K562 (cell line): Measurements from ENCODE around the gene ACTR3C. TPM values are rescaled to one million over a fixed set of nuclear protein-coding genes. Genes with fewer than 3 reads are reported as not detected.

Source experiments
- HSF4 ChIP-seq: fragments of 250-450 bp; sonication (Bioruptor Pico); IDR thresholded peaks from 2 replicates; pipeline ENCODE4 v2.1.2; 2022; ENCODE audit warnings: mild to moderate bottlenecking, moderate library complexity, borderline replicate concordance
- IFI16 ChIP-seq: fragments of 250-450 bp; sonication (Bioruptor Pico); IDR thresholded peaks from 2 replicates; pipeline ENCODE4 v2.1.2; 2022; ENCODE audit warnings: mild to moderate bottlenecking, inconsistent platforms
- PREB ChIP-seq: sonication (generic); formaldehyde crosslinking; IDR thresholded peaks from 2 replicates; pipeline ENCODE4 v1.8.1; 2023; ENCODE audit warnings: mild to moderate bottlenecking, missing genetic modification reagents
- TEAD2 ChIP-seq: fragments of 450-650 bp; IDR thresholded peaks from 2 replicates; pipeline ENCODE4 v1.6.1; 2016; ENCODE audit warnings: missing genetic modification characterization, control low read depth, missing compliant biosample characterization
- ZC3H4 ChIP-seq: sonication (generic); formaldehyde crosslinking; IDR thresholded peaks from 2 replicates; pipeline ENCODE4 v1.9.0; 2021; ENCODE audit warnings: missing genetic modification reagents, borderline replicate concordance
- ZNF274 ChIP-seq: IDR thresholded peaks from 2 replicates; pipeline ENCODE4 v1.6.1; 2011; ENCODE audit warnings: low read depth, mild to moderate bottlenecking, low read length, moderate library complexity, borderline replicate concordance
- ZNF436 ChIP-seq: fragments of 250-450, 450-650 bp; sonication (Bioruptor Pico); formaldehyde crosslinking; IDR thresholded peaks from 2 replicates; pipeline ENCODE4 v1.7.0; 2020; ENCODE audit warnings: mild to moderate bottlenecking
- ZNF507 ChIP-seq: conservative IDR thresholded peaks from 2 replicates; pipeline ENCODE4 v1.6.1; 2017; ENCODE audit warnings: missing genetic modification characterization, missing compliant biosample characterization
- polyA plus RNA-seq, 8 experiments: library from polyadenylated mRNA; depleted of rRNA in 4 of 8; stranded (reverse) in 5 of 8; unstranded in 3 of 8; fragments of >200 nt; fragmentation: Nextera tagmentation in 2 of 8; fragmentation: Illumina TruSeq in 1 of 8; extraction: Ambion mirVana in 2 of 8; extraction: Trizol in 1 of 8; gene quantifications; 2 replicates each; pipeline versions ENCODE4 v1.2.1 to v1.2.3, GENCODE V29; 2011 to 2014; ENCODE audit warnings: inconsistent platforms in 1 of 8, missing spikeins in 1 of 8
- total RNA-seq, 7 experiments: library from RNA; depleted of rRNA in 6 of 7; stranded (reverse); fragments of >200 nt in 6 of 7; fragmentation: Illumina TruSeq in 2 of 7; extraction: Trizol in 2 of 7; gene quantifications; 2 replicates each; pipeline versions ENCODE4 v1.2.1 to v1.2.3, GENCODE V29; 2011 to 2021; ENCODE audit warnings: low replicate concordance in 1 of 7
- TF ChIP-seq, protein P1 (sequence below): sonication (generic); formaldehyde crosslinking; IDR thresholded peaks from 2 replicates; pipeline ENCODE4 v1.9.0; 2022; ENCODE audit warnings: mild to moderate bottlenecking, missing genetic modification reagents
- TF ChIP-seq, protein P2 (sequence below): fragments of 450-650 bp; IDR thresholded peaks from 2 replicates; pipeline ENCODE4 v1.6.1; 2016; ENCODE audit warnings: mild to moderate bottlenecking, moderate library complexity
- TF ChIP-seq, protein P3 (sequence below): sonication (generic); formaldehyde crosslinking; IDR thresholded peaks from 2 replicates; pipeline ENCODE4 v1.8.0; 2023; ENCODE audit warnings: mild to moderate bottlenecking, missing genetic modification reagents

ACTR3C gene
- total and polyA plus RNA-seq, 9 of the 15 experiments (the other 6 are each of a cell fraction or from before 2014, with no cell fraction given) = 9.0 to 35.4 (median 13.3) TPM

DNA sequence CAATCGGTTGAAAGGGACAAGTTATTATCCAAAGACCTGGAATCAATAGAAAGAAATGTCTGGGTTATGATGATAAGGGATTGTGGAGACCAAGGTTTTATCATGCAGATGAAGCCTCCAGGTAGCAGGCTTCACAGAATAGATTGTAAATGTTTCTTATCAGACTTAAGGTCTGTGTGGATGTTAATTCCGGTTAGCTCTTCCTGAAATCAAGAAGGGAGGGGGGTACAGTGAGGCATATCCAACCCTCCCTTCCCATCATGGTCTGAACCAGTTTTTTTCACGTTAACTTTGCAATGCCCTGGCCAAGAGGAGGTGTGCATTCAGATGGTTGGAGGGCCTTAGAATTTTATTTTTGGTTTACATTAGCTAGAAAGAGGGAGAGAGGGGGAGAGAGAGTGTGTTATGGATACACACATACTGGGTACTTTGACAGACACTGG lies 10.0 kb downstream of the ACTR3C start (continued):
- TF ChIP-seq, protein P1, sequence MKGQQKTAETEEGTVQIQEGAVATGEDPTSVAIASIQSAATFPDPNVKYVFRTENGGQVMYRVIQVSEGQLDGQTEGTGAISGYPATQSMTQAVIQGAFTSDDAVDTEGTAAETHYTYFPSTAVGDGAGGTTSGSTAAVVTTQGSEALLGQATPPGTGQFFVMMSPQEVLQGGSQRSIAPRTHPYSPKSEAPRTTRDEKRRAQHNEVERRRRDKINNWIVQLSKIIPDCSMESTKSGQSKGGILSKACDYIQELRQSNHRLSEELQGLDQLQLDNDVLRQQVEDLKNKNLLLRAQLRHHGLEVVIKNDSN (CRISPR knock-in tag) = no peak
- TF ChIP-seq ZNF274 (no peak), ZC3H4 (CRISPR knock-in tag) (no peak), ZNF436 (CRISPR knock-in tag) (no peak), ZNF507 (tag) (no peak), TEAD2 (tag) (no peak), HSF4 (CRISPR knock-in tag) (no peak), IFI16 (no peak), PREB (CRISPR knock-in tag) (no peak)
- TF ChIP-seq, protein P2, sequence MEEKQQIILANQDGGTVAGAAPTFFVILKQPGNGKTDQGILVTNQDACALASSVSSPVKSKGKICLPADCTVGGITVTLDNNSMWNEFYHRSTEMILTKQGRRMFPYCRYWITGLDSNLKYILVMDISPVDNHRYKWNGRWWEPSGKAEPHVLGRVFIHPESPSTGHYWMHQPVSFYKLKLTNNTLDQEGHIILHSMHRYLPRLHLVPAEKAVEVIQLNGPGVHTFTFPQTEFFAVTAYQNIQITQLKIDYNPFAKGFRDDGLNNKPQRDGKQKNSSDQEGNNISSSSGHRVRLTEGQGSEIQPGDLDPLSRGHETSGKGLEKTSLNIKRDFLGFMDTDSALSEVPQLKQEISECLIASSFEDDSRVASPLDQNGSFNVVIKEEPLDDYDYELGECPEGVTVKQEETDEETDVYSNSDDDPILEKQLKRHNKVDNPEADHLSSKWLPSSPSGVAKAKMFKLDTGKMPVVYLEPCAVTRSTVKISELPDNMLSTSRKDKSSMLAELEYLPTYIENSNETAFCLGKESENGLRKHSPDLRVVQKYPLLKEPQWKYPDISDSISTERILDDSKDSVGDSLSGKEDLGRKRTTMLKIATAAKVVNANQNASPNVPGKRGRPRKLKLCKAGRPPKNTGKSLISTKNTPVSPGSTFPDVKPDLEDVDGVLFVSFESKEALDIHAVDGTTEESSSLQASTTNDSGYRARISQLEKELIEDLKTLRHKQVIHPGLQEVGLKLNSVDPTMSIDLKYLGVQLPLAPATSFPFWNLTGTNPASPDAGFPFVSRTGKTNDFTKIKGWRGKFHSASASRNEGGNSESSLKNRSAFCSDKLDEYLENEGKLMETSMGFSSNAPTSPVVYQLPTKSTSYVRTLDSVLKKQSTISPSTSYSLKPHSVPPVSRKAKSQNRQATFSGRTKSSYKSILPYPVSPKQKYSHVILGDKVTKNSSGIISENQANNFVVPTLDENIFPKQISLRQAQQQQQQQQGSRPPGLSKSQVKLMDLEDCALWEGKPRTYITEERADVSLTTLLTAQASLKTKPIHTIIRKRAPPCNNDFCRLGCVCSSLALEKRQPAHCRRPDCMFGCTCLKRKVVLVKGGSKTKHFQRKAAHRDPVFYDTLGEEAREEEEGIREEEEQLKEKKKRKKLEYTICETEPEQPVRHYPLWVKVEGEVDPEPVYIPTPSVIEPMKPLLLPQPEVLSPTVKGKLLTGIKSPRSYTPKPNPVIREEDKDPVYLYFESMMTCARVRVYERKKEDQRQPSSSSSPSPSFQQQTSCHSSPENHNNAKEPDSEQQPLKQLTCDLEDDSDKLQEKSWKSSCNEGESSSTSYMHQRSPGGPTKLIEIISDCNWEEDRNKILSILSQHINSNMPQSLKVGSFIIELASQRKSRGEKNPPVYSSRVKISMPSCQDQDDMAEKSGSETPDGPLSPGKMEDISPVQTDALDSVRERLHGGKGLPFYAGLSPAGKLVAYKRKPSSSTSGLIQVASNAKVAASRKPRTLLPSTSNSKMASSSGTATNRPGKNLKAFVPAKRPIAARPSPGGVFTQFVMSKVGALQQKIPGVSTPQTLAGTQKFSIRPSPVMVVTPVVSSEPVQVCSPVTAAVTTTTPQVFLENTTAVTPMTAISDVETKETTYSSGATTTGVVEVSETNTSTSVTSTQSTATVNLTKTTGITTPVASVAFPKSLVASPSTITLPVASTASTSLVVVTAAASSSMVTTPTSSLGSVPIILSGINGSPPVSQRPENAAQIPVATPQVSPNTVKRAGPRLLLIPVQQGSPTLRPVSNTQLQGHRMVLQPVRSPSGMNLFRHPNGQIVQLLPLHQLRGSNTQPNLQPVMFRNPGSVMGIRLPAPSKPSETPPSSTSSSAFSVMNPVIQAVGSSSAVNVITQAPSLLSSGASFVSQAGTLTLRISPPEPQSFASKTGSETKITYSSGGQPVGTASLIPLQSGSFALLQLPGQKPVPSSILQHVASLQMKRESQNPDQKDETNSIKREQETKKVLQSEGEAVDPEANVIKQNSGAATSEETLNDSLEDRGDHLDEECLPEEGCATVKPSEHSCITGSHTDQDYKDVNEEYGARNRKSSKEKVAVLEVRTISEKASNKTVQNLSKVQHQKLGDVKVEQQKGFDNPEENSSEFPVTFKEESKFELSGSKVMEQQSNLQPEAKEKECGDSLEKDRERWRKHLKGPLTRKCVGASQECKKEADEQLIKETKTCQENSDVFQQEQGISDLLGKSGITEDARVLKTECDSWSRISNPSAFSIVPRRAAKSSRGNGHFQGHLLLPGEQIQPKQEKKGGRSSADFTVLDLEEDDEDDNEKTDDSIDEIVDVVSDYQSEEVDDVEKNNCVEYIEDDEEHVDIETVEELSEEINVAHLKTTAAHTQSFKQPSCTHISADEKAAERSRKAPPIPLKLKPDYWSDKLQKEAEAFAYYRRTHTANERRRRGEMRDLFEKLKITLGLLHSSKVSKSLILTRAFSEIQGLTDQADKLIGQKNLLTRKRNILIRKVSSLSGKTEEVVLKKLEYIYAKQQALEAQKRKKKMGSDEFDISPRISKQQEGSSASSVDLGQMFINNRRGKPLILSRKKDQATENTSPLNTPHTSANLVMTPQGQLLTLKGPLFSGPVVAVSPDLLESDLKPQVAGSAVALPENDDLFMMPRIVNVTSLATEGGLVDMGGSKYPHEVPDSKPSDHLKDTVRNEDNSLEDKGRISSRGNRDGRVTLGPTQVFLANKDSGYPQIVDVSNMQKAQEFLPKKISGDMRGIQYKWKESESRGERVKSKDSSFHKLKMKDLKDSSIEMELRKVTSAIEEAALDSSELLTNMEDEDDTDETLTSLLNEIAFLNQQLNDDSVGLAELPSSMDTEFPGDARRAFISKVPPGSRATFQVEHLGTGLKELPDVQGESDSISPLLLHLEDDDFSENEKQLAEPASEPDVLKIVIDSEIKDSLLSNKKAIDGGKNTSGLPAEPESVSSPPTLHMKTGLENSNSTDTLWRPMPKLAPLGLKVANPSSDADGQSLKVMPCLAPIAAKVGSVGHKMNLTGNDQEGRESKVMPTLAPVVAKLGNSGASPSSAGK = 0 out of 2 replicates have a peak, but pooled peaks have one; percentile 18
- TF ChIP-seq, protein P3, sequence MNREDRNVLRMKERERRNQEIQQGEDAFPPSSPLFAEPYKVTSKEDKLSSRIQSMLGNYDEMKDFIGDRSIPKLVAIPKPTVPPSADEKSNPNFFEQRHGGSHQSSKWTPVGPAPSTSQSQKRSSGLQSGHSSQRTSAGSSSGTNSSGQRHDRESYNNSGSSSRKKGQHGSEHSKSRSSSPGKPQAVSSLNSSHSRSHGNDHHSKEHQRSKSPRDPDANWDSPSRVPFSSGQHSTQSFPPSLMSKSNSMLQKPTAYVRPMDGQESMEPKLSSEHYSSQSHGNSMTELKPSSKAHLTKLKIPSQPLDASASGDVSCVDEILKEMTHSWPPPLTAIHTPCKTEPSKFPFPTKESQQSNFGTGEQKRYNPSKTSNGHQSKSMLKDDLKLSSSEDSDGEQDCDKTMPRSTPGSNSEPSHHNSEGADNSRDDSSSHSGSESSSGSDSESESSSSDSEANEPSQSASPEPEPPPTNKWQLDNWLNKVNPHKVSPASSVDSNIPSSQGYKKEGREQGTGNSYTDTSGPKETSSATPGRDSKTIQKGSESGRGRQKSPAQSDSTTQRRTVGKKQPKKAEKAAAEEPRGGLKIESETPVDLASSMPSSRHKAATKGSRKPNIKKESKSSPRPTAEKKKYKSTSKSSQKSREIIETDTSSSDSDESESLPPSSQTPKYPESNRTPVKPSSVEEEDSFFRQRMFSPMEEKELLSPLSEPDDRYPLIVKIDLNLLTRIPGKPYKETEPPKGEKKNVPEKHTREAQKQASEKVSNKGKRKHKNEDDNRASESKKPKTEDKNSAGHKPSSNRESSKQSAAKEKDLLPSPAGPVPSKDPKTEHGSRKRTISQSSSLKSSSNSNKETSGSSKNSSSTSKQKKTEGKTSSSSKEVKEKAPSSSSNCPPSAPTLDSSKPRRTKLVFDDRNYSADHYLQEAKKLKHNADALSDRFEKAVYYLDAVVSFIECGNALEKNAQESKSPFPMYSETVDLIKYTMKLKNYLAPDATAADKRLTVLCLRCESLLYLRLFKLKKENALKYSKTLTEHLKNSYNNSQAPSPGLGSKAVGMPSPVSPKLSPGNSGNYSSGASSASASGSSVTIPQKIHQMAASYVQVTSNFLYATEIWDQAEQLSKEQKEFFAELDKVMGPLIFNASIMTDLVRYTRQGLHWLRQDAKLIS (CRISPR knock-in tag) = no peak; the same call in 1 of the 2 replicates
